Stimulated activated CD8-positive, alpha-beta memory T cell treated with anti-CD3 and anti-CD28 coated beads, Interleukin-7, amount 100 ng/mL, for 48 hours (primary cell): ENCODE results near the gene TRIML1.

Experiments used
- DNase-seq, 2 donors: peaks; one replicate each; pipeline ENCODE4 v3.0.0-alpha.2; 2020; ENCODE audit warnings: low read depth in 1 of 2; ENCODE audit errors: extremely low read depth in 1 of 2

Gene TRIML1

GRCh38 chr4:188139141-188139540, at the start of gene TRIML1:
Gene TRIML1, plus strand, starts transcription at chr4:188139441. Its CDS starts 118 bp downstream, at chr4:188139559.
- DNase-seq, result no peak

GRCh38 chr4:188092824-188093223, 46.4 kb upstream of the TRIML1 start:
- DNase-seq, result no peak

- DNase-seq, result no peak
These were observed 32.8 kb upstream of the TRIML1 start for GRCh38 chr4:188106454-188106853.

GRCh38 chr4:188107931-188108843, 31.1 kb upstream of the TRIML1 start:
- DNase-seq, result no peak

- DNase-seq, result no peak
These were observed 30.0 kb upstream of the TRIML1 start, which contains the start of gene TRIML2 for GRCh38 chr4:188109157-188109755. Gene TRIML2, minus strand, starts transcription at chr4:188109603. Its CDS starts 4,235 bp downstream, at chr4:188105368.

- no peak for DNase-seq
These were observed 29.2 kb upstream of the TRIML1 start for GRCh38 chr4:188110036-188110435.

GRCh38 chr4:188110741-188111471, 28.3 kb upstream of the TRIML1 start:
- DNase-seq, result no peak

- DNase-seq, result no peak
These were observed 27.3 kb upstream of the TRIML1 start for GRCh38 chr4:188111955-188112354.

- DNase-seq, result no peak
These were observed 26.1 kb upstream of the TRIML1 start for GRCh38 chr4:188113156-188113555.

- no peak for DNase-seq
These were observed 21.5 kb upstream of the TRIML1 start for GRCh38 chr4:188117631-188118324.

- DNase-seq, result no peak
These were observed 17.7 kb upstream of the TRIML1 start for GRCh38 chr4:188121530-188121929.

- DNase-seq, result no peak
These were observed 11.9 kb upstream of the TRIML1 start for GRCh38 chr4:188127214-188127874.

- no peak for DNase-seq
These were observed 8.9 kb upstream of the TRIML1 start for GRCh38 chr4:188130355-188130754.

- no peak for DNase-seq
These were observed 7.0 kb upstream of the TRIML1 start for GRCh38 chr4:188132232-188132631.

- no peak for DNase-seq
These were observed 1.0 kb upstream of the TRIML1 start for GRCh38 chr4:188138227-188138626.

GRCh38 chr4:188139671-188140070, 430 bp downstream of the TRIML1 start:
- DNase-seq, result no peak

- DNase-seq, result no peak
These were observed 4.5 kb downstream of the TRIML1 start for GRCh38 chr4:188143731-188144130.

GRCh38 chr4:188145601-188146000, 6.4 kb downstream of the TRIML1 start:
- no peak for DNase-seq

- no peak for DNase-seq
These were observed 7.4 kb downstream of the TRIML1 start for GRCh38 chr4:188146618-188147017.

- DNase-seq, result no peak
These were observed 7.9 kb downstream of the TRIML1 start for GRCh38 chr4:188147176-188147575.
